HT-29 (cell line): ENCODE data around the gene TMEM101. TPM values are rescaled to one million over a fixed set of nuclear protein-coding genes. Genes with fewer than 3 reads are reported as not detected.
"Not testable (repeated sequence)": the region's sequence is repeated elsewhere in the genome, so short reads cannot be mapped to it uniquely, and the experiment has no call there.

Experiments
- DNase-seq: peaks from one replicate; pipeline ENCODE4 v3.0.0-alpha.2; 2015; ENCODE audit warnings: low spot score
- small RNA-seq: library from RNA; depleted of rRNA; stranded (forward); fragments of <200 nt; gene quantifications from one replicate; pipeline ENCODE3, GENCODE V24; 2014
- total RNA-seq: library from RNA; depleted of rRNA; stranded (reverse); fragments of >200 nt; shearing (Covaris generic); gene quantifications from 2 replicates; pipeline ENCODE4 v1.2.3, GENCODE V29; 2014; rRNA removed

Gene TMEM101
- total RNA-seq, 1 experiment from 2014 or later: 83.1 TPM

DNA sequence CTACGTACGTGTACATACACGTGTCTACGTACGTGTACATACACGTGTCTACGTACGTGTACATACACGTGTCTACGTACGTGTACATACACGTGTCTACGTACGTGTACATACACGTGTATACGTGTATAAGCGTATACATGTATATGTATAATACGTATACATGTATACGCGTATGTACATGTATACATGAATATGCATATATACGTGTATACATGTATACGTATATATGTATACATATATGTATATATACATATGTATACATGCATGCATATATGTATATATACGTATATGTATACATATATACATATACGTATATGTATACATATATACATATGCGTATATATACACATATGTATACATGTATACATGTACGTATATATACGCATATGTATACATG is 38.9 kb downstream of the TMEM101 start:
- DNase-seq: no peak

DNA sequence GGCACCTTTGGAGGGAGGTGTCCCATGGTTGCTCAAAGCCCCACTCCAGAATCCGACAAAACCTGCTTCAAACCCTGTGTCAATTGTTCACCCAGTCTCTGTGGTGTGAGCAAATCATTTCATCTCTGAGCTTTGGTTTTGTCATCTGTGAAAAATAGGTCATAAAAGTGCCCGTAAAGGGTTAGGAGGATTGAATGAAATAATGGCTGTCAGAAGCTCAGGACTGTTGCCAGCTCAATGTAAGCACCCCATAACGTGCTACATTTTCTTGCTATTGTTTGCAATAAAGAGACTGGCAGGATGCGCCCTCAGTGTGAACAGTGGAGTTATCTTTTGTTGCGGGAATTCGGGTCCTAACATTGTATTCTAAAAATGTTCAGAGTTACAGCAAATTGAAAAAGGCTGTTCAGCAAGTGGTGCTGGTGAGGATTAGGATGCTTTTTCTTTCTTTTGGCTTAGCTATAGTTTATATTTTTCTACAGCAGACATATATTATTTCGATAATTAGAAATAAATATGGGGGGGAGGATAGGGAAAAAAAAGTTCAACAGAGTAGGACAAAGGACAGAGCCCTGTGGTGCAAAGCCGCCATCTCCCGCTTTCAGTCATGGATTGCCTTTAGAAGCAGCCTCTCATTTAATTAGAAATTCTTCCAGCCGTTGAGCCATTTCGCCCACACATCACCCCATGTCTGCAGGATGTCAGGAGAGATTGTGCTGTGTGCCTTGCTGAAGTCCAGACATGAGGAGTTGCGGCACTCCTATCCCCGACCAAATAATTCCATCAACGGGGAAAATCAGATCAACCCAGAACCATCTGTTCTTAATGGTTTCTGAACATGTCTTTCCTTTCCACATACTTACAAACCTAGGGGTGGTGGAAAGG is 40.1 kb downstream of the TMEM101 start:
- no peak for DNase-seq

DNA sequence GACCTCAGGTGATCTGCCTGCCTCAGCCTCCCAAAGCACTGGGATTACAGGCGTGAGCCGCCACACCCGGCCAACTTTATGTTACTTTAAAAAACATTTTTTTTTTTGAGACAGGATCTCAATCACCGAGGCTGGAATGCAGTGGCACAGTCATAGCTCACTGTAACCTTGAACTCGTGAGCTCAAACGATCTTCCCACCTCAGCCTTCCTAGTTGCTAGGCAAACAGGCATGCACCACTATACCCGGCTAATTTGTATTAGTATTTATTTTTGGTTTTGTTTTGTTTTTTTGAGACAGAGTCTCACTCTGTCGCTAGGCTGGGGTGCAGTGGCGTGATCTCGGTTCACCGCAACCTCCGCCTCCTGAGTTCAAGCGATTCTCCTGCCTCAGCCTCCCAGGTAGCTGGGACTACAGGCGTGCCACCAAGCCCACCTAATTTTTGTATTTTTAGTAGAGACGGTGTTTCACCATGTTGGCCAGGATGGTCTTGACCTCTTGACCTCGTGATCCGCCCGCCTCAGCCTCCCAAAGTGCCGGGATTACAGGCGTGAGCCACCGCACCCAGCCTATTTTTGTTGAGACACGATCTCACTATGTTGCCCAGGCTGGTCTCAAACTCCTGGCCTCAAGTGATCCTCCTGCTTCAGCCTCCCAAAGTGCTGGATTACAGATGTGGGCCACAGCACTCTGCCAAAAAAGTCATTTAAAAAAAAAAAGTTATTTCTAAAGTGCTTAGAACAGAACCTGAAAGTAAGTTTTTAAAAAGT is 42.1 kb downstream of the TMEM101 start:
- DNase-seq: not testable (repeated sequence)

DNA sequence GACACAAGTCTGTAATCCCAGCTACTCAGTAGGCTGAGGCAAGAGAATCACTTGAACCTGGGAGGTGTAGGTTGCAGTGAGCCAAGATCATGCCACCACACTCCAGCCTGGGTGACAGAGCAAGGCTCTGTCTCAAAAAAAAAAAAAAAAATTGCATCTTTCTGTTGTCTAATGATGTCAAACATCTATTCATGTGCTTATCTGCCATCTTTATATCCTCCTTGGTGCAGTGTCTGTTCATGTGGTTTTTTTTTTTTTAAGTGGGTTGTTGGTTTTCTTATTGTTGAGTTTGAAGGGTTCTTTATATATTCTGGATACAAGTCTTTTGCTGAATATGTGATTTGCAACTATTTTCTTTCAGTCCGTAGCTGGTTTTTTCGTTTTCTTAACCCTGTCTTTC is 43.3 kb downstream of the TMEM101 start:
- DNase-seq: not testable (repeated sequence)

DNA sequence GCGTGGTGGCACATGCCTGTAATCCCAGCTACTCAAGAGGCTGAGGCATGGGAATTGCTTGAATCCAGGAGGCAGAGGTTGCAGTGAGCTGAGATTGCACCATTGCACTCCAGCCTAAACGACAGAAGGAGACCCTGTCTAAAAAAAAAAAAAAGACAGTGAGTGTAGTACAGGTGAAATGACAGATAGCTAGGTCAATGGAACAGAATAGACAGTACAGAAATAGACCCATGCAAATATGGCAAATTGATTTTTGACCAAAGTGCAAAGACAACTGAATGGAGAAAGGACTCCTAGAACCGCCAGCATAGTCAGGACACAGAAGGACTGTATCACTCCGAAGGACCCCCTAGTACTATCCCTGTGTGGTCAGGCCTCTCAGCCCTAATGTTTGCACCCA is 44.4 kb downstream of the TMEM101 start:
- no peak for DNase-seq

DNA sequence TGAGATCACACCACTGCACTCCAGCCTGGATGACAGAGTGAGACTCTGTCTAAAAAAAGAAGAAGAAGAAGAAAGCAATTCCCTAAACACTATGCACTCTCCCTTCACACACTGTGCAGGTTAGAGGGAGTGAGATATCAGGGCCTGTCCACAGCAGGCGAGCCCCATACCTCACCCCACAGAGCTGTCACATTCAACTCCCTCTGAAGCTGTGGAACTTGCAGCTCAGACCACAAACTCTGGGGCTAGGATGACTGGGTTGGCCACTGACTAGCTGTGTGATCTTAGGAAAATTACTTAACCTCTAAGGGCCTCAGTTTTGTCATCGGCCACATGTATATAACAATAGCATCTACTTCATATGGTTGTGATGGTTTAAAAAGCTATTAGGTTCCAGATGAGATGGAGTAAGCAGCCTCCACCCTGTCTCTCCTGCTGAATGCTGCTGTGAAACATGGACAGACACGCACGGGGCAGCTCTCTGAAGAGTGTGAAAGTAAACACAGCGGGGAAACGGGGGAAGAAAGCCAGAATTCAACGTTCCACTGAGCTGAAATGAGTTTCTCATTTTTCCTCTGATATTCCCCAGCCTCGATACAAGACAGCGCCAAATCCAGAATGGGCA is 47.4 kb downstream of the TMEM101 start:
- DNase-seq: no peak

DNA sequence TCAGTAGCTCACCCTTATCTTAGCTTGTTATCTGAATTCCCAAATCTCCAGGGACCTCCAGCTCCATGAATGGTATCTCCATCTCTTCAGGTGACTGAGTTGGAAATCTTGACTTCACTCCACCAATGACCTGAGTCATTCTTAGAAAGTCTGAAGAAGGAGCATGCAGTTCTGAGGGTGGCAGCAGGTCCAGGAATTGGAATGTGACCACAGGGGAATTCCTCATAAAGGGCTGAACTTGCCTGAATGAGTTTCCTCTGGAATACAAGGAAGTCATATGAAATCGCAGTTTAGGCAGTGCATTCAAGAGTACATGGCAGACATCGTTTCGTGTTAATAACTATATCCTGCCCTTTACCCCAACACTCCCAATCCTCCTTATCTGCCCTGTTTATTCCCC is 48.5 kb downstream of the TMEM101 start:
- DNase-seq: no peak

DNA sequence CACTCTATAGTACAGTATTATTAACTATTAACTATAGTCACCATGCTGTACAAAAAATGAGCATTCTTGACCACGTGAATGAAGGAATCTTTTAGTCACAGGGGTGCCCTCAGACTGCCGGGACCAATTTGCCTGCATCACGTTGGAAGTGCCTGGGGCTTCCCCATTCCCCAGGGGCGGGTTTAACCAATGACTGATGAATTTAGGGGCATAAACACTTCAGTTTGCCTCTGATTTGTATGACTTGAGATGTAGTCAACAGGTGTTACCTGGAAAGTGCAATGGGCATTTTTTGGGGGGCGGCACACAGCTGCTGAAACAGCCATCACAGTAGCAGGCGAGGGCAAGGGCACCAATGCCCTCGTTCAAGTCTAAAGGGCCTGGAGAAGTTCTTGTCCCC is 52.3 kb downstream of the TMEM101 start:
- DNase-seq: no peak

DNA sequence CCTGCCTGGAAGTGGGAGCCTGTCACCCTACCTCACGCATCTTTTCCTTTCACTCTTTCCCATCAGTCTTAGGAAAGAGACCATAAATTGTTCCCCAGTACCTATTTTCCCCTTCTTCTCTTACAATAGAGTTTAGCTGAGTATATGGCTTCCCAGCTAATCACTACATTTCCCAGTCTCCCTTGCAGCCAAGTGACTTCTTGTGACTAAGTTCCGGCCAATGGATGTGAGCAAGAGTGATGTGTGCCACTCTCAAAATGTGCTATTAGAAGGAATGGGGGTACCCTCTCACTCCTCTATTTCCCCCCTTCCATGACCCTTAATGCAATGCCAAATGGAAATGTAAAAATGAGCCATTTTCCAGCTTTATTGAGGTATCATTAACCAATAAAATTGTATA is 52.8 kb downstream of the TMEM101 start:
- DNase-seq: no peak

DNA sequence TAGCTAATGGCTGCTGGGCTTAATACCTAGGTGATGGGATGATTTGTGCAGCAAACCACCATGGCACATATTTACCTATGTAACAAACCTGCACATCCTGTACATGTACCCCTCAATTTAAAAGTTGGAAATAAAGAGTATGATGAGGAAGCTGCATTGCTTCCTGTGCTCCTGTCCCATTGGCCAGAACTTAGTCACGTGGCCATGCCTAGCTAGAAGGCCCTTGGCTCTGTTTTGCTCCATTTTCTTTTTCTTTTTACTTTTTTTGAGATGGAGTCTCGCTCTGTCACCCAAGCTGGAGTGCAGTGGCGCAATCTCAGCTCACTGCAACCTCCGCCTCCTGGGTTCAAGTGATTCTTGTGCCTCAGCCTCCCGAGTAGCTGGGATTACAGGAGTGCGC is 53.5 kb downstream of the TMEM101 start:
- not testable (repeated sequence) for DNase-seq

Small RNA genes lying within 50 kb of the gene (small RNA-seq; reads per million reads assigned to genes)
- 1.4 reads per million, percentile 50 among the genes with 10 or more reads in this experiment for gene RF00012

Other genes with a start within 250 kb of the TMEM101 start
- 40.2 and 40.8 TPM in 2 replicates for gene DUSP3, start 236.0 kb downstream of the TMEM101 start, total RNA-seq
- 0.05 and 0.26 TPM in 2 replicates for gene CFAP97D1, start 234.5 kb downstream of the TMEM101 start, total RNA-seq
- gene MPP3, start 181.8 kb downstream of the TMEM101 start, total RNA-seq: 12.0 and 13.9 TPM in 2 replicates
- not detected in 2 replicates for gene CD300LG, start 167.8 kb downstream of the TMEM101 start, total RNA-seq
- gene MPP2, start 107.4 kb downstream of the TMEM101 start, total RNA-seq: 0.29 and 0.56 TPM in 2 replicates
- gene PPY, start 72.5 kb downstream of the TMEM101 start, total RNA-seq: not detected in 2 replicates
- not detected in 2 replicates for gene PYY, start 61.0 kb downstream of the TMEM101 start, total RNA-seq
- gene NAGS, start 10.3 kb downstream of the TMEM101 start, total RNA-seq: 2.7 and 4.2 TPM in 2 replicates
- 38.9 and 50.0 TPM in 2 replicates for gene LSM12, start 51.7 kb upstream of the TMEM101 start, total RNA-seq
- gene G6PC3, start 55.8 kb upstream of the TMEM101 start, total RNA-seq: 64.6 and 74.2 TPM in 2 replicates
- gene HDAC5, start 108.7 kb upstream of the TMEM101 start, total RNA-seq: 54.8 and 56.3 TPM in 2 replicates
- 5.8 and 7.8 TPM in 2 replicates for gene HROB, start 127.0 kb upstream of the TMEM101 start, total RNA-seq
- 0.03 TPM in 1 of 2 replicates, not detected in the other for gene ASB16, start 155.7 kb upstream of the TMEM101 start, total RNA-seq
- gene TMUB2, start 172.0 kb upstream of the TMEM101 start, total RNA-seq: 41.9 and 45.4 TPM in 2 replicates
- gene ATXN7L3, start 184.9 kb upstream of the TMEM101 start, total RNA-seq: 70.5 and 82.7 TPM in 2 replicates
- 61.8 and 65.2 TPM in 2 replicates for gene UBTF, start 204.7 kb upstream of the TMEM101 start, total RNA-seq